Esophagus (tissue), 2 donors: ENCODE measurements around the gene ADGRG1. TPM values are rescaled to one million over a fixed set of nuclear protein-coding genes. Genes with fewer than 3 reads are reported as not detected.
"Not testable (repeated sequence)": the region's sequence is repeated elsewhere in the genome, so short reads cannot be mapped to it uniquely, and the experiment has no call there.

ENCODE experiments used
- H3K27ac ChIP-seq, 2 donors: one replicate each; pipeline ENCODE4 v1.5.1; 2013; ENCODE audit warnings: low read depth in 2 of 2, mild to moderate bottlenecking in 2 of 2, inconsistent platforms in 1 of 2, low read length in 1 of 2, moderate library complexity in 1 of 2
- H3K27me3 ChIP-seq, 2 donors: one replicate each; pipeline ENCODE4 v1.6.1; 2013; ENCODE audit warnings: low read length in 2 of 2, control low read depth in 1 of 2, mild to moderate bottlenecking in 1 of 2; ENCODE audit not compliant: insufficient read depth in 2 of 2, control insufficient read depth in 1 of 2
- H3K36me3 ChIP-seq, 2 donors: one replicate each; pipeline ENCODE4 v1.6.1; 2013; ENCODE audit warnings: low read length in 1 of 2; ENCODE audit not compliant: control insufficient read depth in 2 of 2, insufficient read depth in 2 of 2
- H3K4me1 ChIP-seq, 2 donors: one replicate each; pipeline ENCODE4 v1.6.1; 2013; ENCODE audit warnings: low read length in 1 of 2; ENCODE audit not compliant: control insufficient read depth in 2 of 2, insufficient read depth in 2 of 2
- H3K4me3 ChIP-seq, 2 donors: one replicate each; pipeline ENCODE4 v1.5.1; 2013; ENCODE audit warnings: low read length in 2 of 2, mild to moderate bottlenecking in 2 of 2, low read depth in 1 of 2, moderate library complexity in 1 of 2
- H3K9me3 ChIP-seq, 2 donors: one replicate each; pipeline ENCODE4 v1.6.1; 2013; ENCODE audit warnings: mild to moderate bottlenecking in 2 of 2, low read depth in 1 of 2, low read length in 1 of 2, moderate library complexity in 1 of 2; ENCODE audit not compliant: control insufficient read depth in 2 of 2, insufficient read depth in 1 of 2
- WGBS, 2 donors: extraction: QIAGEN DNeasy Blood & Tissue Kit; methylation state at CpG; one replicate each; pipeline ENCODE4 v1.1.7; 2013; 5-methylcytosine and 5-hydroxymethylcytosine counted together
- polyA plus RNA-seq, 2 donors: library from polyadenylated mRNA; stranded (reverse); fragments of 200-250 nt; gene quantifications; one replicate each; pipeline ENCODE4 v1.2.3, GENCODE V29; 2013
- donor health status: healthy with polysubstance abuse.
- donor health status: Bipolar disorder and iron deficiency.

The ADGRG1 gene
- polyA plus RNA-seq, 2 donors: 30.9 to 31.1 TPM

DNA sequence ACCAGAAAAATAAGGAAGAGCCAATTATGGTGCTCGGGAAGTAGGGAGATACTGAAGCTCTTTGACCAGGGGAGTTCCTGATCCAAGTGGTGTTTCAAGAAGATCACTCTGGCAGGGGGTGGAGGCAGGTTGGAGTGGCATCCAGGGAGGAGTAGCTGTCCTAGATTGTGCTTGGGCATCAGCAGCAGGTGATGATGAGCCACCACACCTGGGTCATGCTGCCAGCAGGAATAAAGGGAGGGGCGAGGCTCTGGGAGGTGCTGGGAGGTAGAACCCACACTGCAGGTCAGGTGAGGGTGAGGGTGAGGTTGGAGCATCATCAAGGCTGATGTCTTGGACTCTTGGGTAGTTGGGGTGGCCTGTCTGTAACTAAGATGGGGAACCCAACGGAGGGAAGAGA, 35.4 kb upstream of the ADGRG1 start:
- Histone ChIP-seq H3K9me3 (peaks cover 0 to 3% of the 10 kb centered on the region in 2 donors), H3K4me3 (no peak overlapping the region), H3K4me1 (peaks cover 0 to 16% of the 10 kb centered on the region in 2 donors), H3K36me3 (no peaks in the 10 kb centered on the region), H3K27ac (peak overlapping the region in 1 of 2 donors; percentile 15), H3K27me3 (peaks cover 0 to 3% of the 10 kb centered on the region in 2 donors)
- 68 to 70% methylated on average over 3 of the region's 3 CpGs for WGBS, 2 donors

DNA sequence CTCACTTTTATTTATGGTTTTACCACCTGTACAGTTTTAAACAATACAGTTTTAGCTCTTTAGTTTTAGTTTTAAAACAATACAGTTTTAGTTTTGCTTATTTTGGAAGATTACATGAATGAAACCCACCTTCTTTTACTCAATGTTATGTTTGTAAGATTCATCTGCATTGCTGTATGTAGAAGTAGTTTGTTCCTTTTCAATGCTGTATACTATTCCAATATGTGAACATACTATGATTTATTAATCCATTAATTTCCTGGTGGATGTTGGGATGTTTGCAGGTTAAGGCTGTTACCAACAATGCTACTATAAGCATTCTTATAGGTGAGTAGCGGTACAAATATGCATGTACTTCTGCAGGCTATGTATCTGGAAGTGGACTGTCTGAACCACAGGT, 34.4 kb upstream of the ADGRG1 start:
- 90 to 100% methylated on average over 1 of the region's 1 CpG for WGBS, 2 donors
- Histone ChIP-seq H3K27ac (no peak overlapping the region), H3K4me1 (peaks cover 0 to 16% of the 10 kb centered on the region in 2 donors), H3K27me3 (peaks cover 0 to 3% of the 10 kb centered on the region in 2 donors), H3K9me3 (peaks cover 0 to 3% of the 10 kb centered on the region in 2 donors), H3K36me3 (no peaks in the 10 kb centered on the region), H3K4me3 (no peak overlapping the region)

DNA sequence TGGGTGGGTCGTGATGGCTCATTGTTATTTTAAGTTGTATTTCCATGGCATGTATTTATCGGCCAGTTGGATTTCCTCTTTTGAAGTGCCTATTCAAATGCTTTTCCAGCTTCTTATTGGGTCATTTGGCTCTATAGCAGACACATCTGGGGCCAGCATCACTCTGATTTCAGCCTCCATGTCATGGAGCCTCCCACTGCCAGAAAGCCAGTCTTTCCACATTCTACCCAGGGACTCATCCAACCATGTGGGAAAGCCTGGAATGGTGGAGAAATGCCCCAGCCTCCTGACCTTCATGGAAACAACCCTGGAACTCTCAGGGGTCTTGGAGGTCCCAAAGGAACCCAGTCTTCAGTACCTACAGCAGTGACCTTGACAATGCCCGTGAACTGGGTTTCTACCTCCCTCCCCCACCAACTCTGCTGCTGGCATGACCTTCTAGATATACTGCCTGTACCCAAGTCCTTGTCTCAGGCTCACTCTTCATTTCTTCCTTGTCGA, 33.8 kb upstream of the ADGRG1 start:
- WGBS, 2 donors: 66 to 69% methylated on average over 4 of the region's 4 CpGs
- Histone ChIP-seq H3K27ac (no peak overlapping the region), H3K36me3 (no peaks in the 10 kb centered on the region)

GRCh38 chr16:57596234-57596633, 32.2 kb upstream of the ADGRG1 start:
- 72 to 85% methylated on average over 4 of the region's 4 CpGs for WGBS, 2 donors

More for the DNA sequence above, 33.8 kb upstream of the ADGRG1 start:
- Histone ChIP-seq H3K4me3 (no peak overlapping the region), H3K4me1 (peaks cover 0 to 16% of the 10 kb centered on the region in 2 donors), H3K27me3 (peaks cover 0 to 3% of the 10 kb centered on the region in 2 donors), H3K9me3 (peaks cover 0 to 3% of the 10 kb centered on the region in 2 donors)

DNA sequence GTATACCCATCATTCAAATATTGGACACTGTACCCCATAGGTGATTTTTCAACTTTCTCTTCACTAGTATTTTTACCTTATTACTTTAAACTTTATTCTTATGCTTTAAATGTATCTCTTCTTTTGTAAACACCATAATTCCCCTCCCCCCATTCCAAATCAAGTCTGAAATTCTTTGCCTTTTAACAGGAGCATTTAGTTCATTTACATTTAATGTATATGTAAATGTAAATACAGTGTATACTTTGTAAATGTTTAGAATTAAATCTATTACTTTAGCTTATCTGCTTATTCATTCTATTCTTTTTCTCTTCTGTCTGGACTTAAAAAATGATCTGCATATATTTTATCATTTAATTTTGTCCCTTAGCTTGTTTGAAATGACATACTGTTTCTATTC, 30.0 kb upstream of the ADGRG1 start:
- no peak overlapping the region for H3K27ac ChIP-seq
- H3K9me3 ChIP-seq: peaks cover 0 to 3% of the 10 kb centered on the region in 2 donors
- H3K4me1 ChIP-seq: peaks cover 4 to 7% of the 10 kb centered on the region in 2 donors
- no peak overlapping the region for H3K4me3 ChIP-seq
- no peaks in the 10 kb centered on the region for H3K36me3 ChIP-seq
- H3K27me3 ChIP-seq: peaks cover 0 to 3% of the 10 kb centered on the region in 2 donors

More at GRCh38 chr16:57596234-57596633, 32.2 kb upstream of the ADGRG1 start:
- H3K27me3 ChIP-seq, H3K4me3 ChIP-seq, H3K9me3 ChIP-seq, H3K36me3 ChIP-seq, H3K27ac ChIP-seq: not testable (repeated sequence)
- peaks cover 4 to 17% of the 10 kb centered on the region in 2 donors for H3K4me1 ChIP-seq

GRCh38 chr16:57600048-57600835, 28.2 kb upstream of the ADGRG1 start:
- peaks cover 0 to 3% of the 10 kb centered on the region in 2 donors for H3K27me3 ChIP-seq
- peaks cover 4 to 7% of the 10 kb centered on the region in 2 donors for H3K4me1 ChIP-seq
- no peaks in the 10 kb centered on the region for H3K36me3 ChIP-seq
- H3K9me3 ChIP-seq: peaks cover 0 to 3% of the 10 kb centered on the region in 2 donors
- WGBS, 2 donors: 17 to 25% methylated on average over 12 of the region's 12 CpGs
- H3K4me3 ChIP-seq: no peak overlapping the region
- no peak overlapping the region for H3K27ac ChIP-seq

DNA sequence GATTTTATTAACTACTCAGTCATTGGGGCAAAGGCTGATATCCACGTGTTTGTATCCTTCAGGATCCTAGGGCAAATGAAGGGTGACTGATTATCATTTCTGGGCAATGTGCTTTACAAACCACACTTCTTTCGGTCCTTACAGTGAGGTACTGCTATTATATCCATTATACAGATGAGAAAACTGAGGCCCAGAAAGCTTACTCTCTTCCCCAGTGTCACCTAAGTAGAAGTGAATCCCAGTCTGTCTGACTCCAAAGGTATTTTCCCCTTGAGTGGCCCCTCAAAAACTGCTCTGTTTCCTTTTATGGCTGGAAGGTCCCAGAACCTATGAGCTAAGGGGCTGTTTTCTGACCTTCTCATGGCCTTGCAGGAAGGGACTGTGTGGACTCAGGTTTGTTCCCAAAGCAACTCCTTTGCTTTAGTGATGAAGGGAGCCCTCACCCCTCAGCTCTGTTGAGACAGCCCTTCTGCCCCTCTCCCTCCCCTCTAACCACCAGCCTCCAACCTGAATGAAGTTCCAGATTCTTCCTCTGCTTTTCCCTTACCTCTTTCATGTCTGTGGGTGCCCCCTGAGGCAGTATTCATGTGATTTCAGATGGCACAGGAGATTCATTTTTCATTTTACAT, 27.4 kb upstream of the ADGRG1 start:
- H3K27ac ChIP-seq: no peak overlapping the region
- WGBS, 2 donors: 71 to 75% methylated on average over 2 of the region's 2 CpGs

DNA sequence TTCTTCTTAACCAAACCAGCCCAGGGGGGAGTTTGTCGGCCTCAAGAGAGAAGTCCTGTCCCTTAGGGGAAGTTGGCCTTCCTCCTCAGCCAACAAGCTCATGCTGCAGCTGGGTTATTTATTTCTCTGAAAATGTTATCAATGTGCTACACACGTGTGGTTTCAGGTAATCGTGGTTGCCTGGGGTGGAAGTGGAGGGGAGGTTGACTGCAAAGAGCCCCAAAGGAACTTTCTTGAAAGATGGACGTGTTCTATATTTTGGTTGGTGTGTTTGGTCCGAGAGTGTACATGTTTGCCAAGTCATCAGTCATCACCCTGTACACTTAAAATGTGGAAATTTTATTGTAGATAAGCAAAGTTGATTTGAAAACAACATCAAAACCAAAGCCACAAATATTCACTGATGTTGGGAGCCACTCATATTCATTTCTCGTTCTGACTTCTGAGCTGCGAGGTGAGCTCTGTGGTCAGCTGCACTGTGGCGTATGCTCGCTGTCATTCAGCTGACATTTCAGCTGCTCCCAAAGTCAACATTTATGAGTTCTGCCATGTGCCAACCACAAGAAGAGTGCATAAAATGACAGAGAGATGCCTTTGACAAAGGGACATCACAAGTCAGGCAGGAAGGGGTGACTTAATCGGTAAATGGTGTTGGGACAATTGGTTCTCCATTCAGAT, 26.5 kb upstream of the ADGRG1 start:
- Histone ChIP-seq H3K27me3 (no peaks in the 10 kb centered on the region), H3K4me1 (peaks cover 4 to 7% of the 10 kb centered on the region in 2 donors), H3K27ac (peak overlapping the region in 1 of 2 donors; percentile 22), H3K4me3 (no peak overlapping the region), H3K36me3 (no peaks in the 10 kb centered on the region), H3K9me3 (no peaks in the 10 kb centered on the region)
- 57 to 67% methylated on average over 10 of the region's 10 CpGs for WGBS, 2 donors

More for the DNA sequence above, 27.4 kb upstream of the ADGRG1 start:
- Histone ChIP-seq H3K4me1 (peaks cover 4 to 7% of the 10 kb centered on the region in 2 donors), H3K36me3 (no peaks in the 10 kb centered on the region), H3K4me3 (no peak overlapping the region), H3K27me3 (no peaks in the 10 kb centered on the region), H3K9me3 (no peaks in the 10 kb centered on the region)
